Ishikawa (cell line): ENCODE results near the gene DCLK1.

Source experiments
- CEBPB ChIP-seq: IDR thresholded peaks from 2 replicates; pipeline ENCODE4 v1.6.1; 2012
- CREB1 ChIP-seq: IDR thresholded peaks from 2 replicates; pipeline ENCODE4 v1.6.1; 2012; ENCODE audit warnings: low read depth
- EGR1 ChIP-seq: IDR thresholded peaks from 2 replicates; pipeline ENCODE4 v1.6.1; 2012
- EP300 ChIP-seq: IDR thresholded peaks from 2 replicates; pipeline ENCODE4 v1.6.1; 2012; ENCODE audit warnings: borderline replicate concordance
- FOXM1 ChIP-seq: IDR thresholded peaks from 2 replicates; pipeline ENCODE4 v1.6.1; 2012; ENCODE audit warnings: low read depth, borderline replicate concordance
- MAX ChIP-seq: IDR thresholded peaks from 2 replicates; pipeline ENCODE4 v1.6.1; 2012
- NFIC ChIP-seq: IDR thresholded peaks from 2 replicates; pipeline ENCODE4 v1.6.1; 2012
- RAD21 ChIP-seq: IDR thresholded peaks from 2 replicates; pipeline ENCODE4 v1.6.1; 2012; ENCODE audit warnings: low read depth
- REST ChIP-seq: IDR thresholded peaks from 2 replicates; pipeline ENCODE4 v1.6.1; 2012; ENCODE audit warnings: low read depth, mild to moderate bottlenecking
- TAF1 ChIP-seq: IDR thresholded peaks from 2 replicates; pipeline ENCODE4 v1.6.1; 2012; ENCODE audit warnings: low read depth, mild to moderate bottlenecking
- TCF12 ChIP-seq: IDR thresholded peaks from 2 replicates; pipeline ENCODE4 v1.6.1; 2012; ENCODE audit warnings: low read depth
- TEAD4 ChIP-seq: IDR thresholded peaks from 2 replicates; pipeline ENCODE4 v1.6.1; 2012
- USF1 ChIP-seq: IDR thresholded peaks from 2 replicates; pipeline ENCODE4 v1.6.1; 2012
- YY1 ChIP-seq: IDR thresholded peaks from 2 replicates; pipeline ENCODE4 v1.6.1; 2012; ENCODE audit warnings: low read depth
- ZBTB7A ChIP-seq: IDR thresholded peaks from 2 replicates; pipeline ENCODE4 v1.6.1; 2012; ENCODE audit warnings: low read depth

DCLK1 gene

GRCh38 chr13:35903075-35903474, 228.1 kb downstream of the DCLK1 start:
- no peak for TF ChIP-seq TEAD4

GRCh38 chr13:35898041-35898440, 233.1 kb downstream of the DCLK1 start:
- TF ChIP-seq EGR1, result no peak

GRCh38 chr13:35894636-35895035, 236.5 kb downstream of the DCLK1 start:
- TF ChIP-seq YY1, result no peak
- no peak for TF ChIP-seq TAF1
- TF ChIP-seq RAD21, result no peak
- no peak for TF ChIP-seq ZBTB7A
- no peak for TF ChIP-seq REST
- no peak for TF ChIP-seq CREB1
- no peak for TF ChIP-seq EP300

GRCh38 chr13:35892837-35893814, 238.1 kb downstream of the DCLK1 start:
- TF ChIP-seq FOXM1 (no peak), REST (no peak), MAX (no peak), RAD21 (no peak), EP300 (no peak), USF1 (no peak), CEBPB (no peak), NFIC (no peak), TEAD4 (no peak), EGR1 (no peak), ZBTB7A (no peak), YY1 (no peak), CREB1 (no peak), TCF12 (no peak), TAF1 (no peak)

GRCh38 chr13:35891507-35892441, 239.4 kb downstream of the DCLK1 start:
- no peak for TF ChIP-seq CEBPB
- TF ChIP-seq RAD21, result no peak
- no peak for TF ChIP-seq EGR1
- no peak for TF ChIP-seq TEAD4
- TF ChIP-seq CREB1, result no peak
- TF ChIP-seq NFIC, result no peak
- TF ChIP-seq TCF12, result no peak
- TF ChIP-seq REST, result no peak
- TF ChIP-seq EP300, result no peak
- TF ChIP-seq USF1, result no peak
- no peak for TF ChIP-seq TAF1
- no peak for TF ChIP-seq MAX
- no peak for TF ChIP-seq YY1
- no peak for TF ChIP-seq ZBTB7A
- no peak for TF ChIP-seq FOXM1
